ENCODE data around the gene PRKCA.

- TF ChIP-seq GATA2 (IDR thresholded peaks at IDR 0.05; ENCODE audit: insufficient read depth, insufficient read length, low read depth, low read length) = no peak
- TF ChIP-seq, protein P1, sequence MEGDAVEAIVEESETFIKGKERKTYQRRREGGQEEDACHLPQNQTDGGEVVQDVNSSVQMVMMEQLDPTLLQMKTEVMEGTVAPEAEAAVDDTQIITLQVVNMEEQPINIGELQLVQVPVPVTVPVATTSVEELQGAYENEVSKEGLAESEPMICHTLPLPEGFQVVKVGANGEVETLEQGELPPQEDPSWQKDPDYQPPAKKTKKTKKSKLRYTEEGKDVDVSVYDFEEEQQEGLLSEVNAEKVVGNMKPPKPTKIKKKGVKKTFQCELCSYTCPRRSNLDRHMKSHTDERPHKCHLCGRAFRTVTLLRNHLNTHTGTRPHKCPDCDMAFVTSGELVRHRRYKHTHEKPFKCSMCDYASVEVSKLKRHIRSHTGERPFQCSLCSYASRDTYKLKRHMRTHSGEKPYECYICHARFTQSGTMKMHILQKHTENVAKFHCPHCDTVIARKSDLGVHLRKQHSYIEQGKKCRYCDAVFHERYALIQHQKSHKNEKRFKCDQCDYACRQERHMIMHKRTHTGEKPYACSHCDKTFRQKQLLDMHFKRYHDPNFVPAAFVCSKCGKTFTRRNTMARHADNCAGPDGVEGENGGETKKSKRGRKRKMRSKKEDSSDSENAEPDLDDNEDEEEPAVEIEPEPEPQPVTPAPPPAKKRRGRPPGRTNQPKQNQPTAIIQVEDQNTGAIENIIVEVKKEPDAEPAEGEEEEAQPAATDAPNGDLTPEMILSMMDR (IDR thresholded peaks at IDR 0.05; ENCODE audit: extremely low read depth in 1 of 2, insufficient read depth in 1 of 2, low read depth in 1 of 2, low read length in 2 of 2) = no peak
- TF ChIP-seq JUN (IDR thresholded peaks at IDR 0.05; ENCODE audit: borderline replicate concordance, insufficient read depth, insufficient read length, low read depth) = no peak
These were observed 478.7 kb downstream of the PRKCA start for GRCh38 chr17:66781135-66781534.

Data from endothelial cell of umbilical vein (primary cell).